MV-4-11 (cell line): Measurements from ENCODE around the gene ZNF385D.
"Not testable (repeated sequence)": the region's sequence is repeated elsewhere in the genome, so short reads cannot be mapped to it uniquely, and the experiment has no call there.

ENCODE experiments used
- DNase-seq: peaks from one replicate; lab custom pipeline; 2025; lab: John Stamatoyannopoulos, UW

The ZNF385D gene

GRCh38 chr3:21515417-21515816, 235.6 kb downstream of the ZNF385D start:
- no peak for DNase-seq

GRCh38 chr3:21509731-21510470, 241.1 kb downstream of the ZNF385D start:
- peak; percentile 71 for DNase-seq

GRCh38 chr3:21508246-21508645, 242.8 kb downstream of the ZNF385D start:
- DNase-seq, result peak; percentile 76

- no peak for DNase-seq
Measured at GRCh38 chr3:21505711-21506460, 245.1 kb downstream of the ZNF385D start.

- no peak for DNase-seq
Measured at GRCh38 chr3:21502656-21503055, 248.4 kb downstream of the ZNF385D start.

- DNase-seq, result no peak
Measured at GRCh38 chr3:21500834-21501233, 250.2 kb downstream of the ZNF385D start.

GRCh38 chr3:21490671-21491070, 260.3 kb downstream of the ZNF385D start:
- not testable (repeated sequence) for DNase-seq

GRCh38 chr3:21487520-21487919, 263.5 kb downstream of the ZNF385D start:
- DNase-seq, result no peak

- not testable (repeated sequence) for DNase-seq
Measured at GRCh38 chr3:21486024-21486935, 264.7 kb downstream of the ZNF385D start.

GRCh38 chr3:21484828-21485144, 266.2 kb downstream of the ZNF385D start:
- peak; percentile 94 for DNase-seq

- peak; percentile 69 for DNase-seq
Measured at GRCh38 chr3:21484057-21484827, 266.8 kb downstream of the ZNF385D start.

- DNase-seq, result no peak
Measured at GRCh38 chr3:21481991-21482390, 269.0 kb downstream of the ZNF385D start.

- DNase-seq, result no peak
Measured at GRCh38 chr3:21477541-21478288, 273.3 kb downstream of the ZNF385D start.

- DNase-seq, result no peak
Measured at GRCh38 chr3:21466476-21466875, 284.5 kb downstream of the ZNF385D start.

- DNase-seq, result no peak
Measured at GRCh38 chr3:21464746-21465145, 286.3 kb downstream of the ZNF385D start.

- DNase-seq, result no peak
Measured at GRCh38 chr3:21463319-21463718, 287.7 kb downstream of the ZNF385D start.

GRCh38 chr3:21462141-21462540, 288.9 kb downstream of the ZNF385D start:
- no peak for DNase-seq

- DNase-seq, result no peak
Measured at GRCh38 chr3:21457084-21457483, 293.9 kb downstream of the ZNF385D start.

- no peak for DNase-seq
Measured at GRCh38 chr3:21449738-21450137, 301.3 kb downstream of the ZNF385D start.

GRCh38 chr3:21447476-21448151, 303.4 kb downstream of the ZNF385D start:
- no peak for DNase-seq
